IMR-90 (cell line): Measurements from ENCODE around the gene OSBPL3. TPM values are rescaled to one million over a fixed set of nuclear protein-coding genes. Genes with fewer than 3 reads are reported as not detected.

Source experiments
- ATAC-seq: fragments of 200-7000 bp; cut with Tn5 transposase; 2 replicates; pipeline ENCODE4 v1.9.1; 2020; ENCODE audit warnings: low read depth, mild to moderate bottlenecking, moderate library complexity
- BruUV-seq: library from RNA; stranded (reverse); fragments of 400-500 nt; replicated peaks from 2 replicates; lab custom pipeline; 2021; lab: Mats Ljungman, UMichigan
- CTCF ChIA-PET: fragments of 300-600 bp; formaldehyde crosslinking; extraction: SDS; loops from one replicate; lab custom pipeline; 2021; ENCODE audit warnings: antibody characterized with exemption; lab: Yijun Ruan, JAX
- POLR2A ChIA-PET: fragments of 300-600 bp; sonication (Branson Sonifier 250); formaldehyde crosslinking; loops from one replicate; lab custom pipeline; 2022; ENCODE audit warnings: antibody characterized with exemption; ENCODE audit not compliant: unreplicated experiment; lab: Charles Lee
- DNase-seq: peaks from one replicate; pipeline ENCODE4 v3.0.0; 2013
- H2AFZ ChIP-seq: replicated peaks from 2 replicates; pipeline ENCODE3; 2013; ENCODE audit warnings: low read length, mild to moderate bottlenecking; ENCODE audit not compliant: poor library complexity
- H2AK5ac ChIP-seq: 2 replicates; pipeline ENCODE4 v1.6.1; 2013; ENCODE audit warnings: low read depth, low read length, inconsistent platforms
- H2AK9ac ChIP-seq: replicated peaks from 2 replicates; pipeline ENCODE3; 2013; ENCODE audit warnings: mild to moderate bottlenecking, low read depth, low read length, moderate library complexity; ENCODE audit not compliant: poor library complexity
- H2BK120ac ChIP-seq: 2 replicates; pipeline ENCODE4 v1.6.1; 2013; ENCODE audit warnings: low read depth, low read length, inconsistent platforms
- H2BK15ac ChIP-seq: 3 replicates; pipeline ENCODE4 v1.6.1; 2013; ENCODE audit warnings: low read depth, low read length, inconsistent platforms
- H2BK20ac ChIP-seq: 2 replicates; pipeline ENCODE4 v1.6.1; 2013; ENCODE audit warnings: low read depth, mild to moderate bottlenecking, inconsistent platforms, low read length, moderate library complexity
- H2BK5ac ChIP-seq: 2 replicates; pipeline ENCODE4 v1.6.1; 2013; ENCODE audit warnings: mild to moderate bottlenecking, low read depth, low read length, inconsistent platforms; ENCODE audit not compliant: poor library complexity, severe bottlenecking
- H3K14ac ChIP-seq: replicated peaks from 2 replicates; pipeline ENCODE4 v1.6.1; 2013; ENCODE audit warnings: low read depth, low read length, inconsistent platforms
- H3K18ac ChIP-seq: 2 replicates; pipeline ENCODE4 v1.6.1; 2013; ENCODE audit warnings: low read depth, low read length, control low read depth
- H3K23ac ChIP-seq: 2 replicates; pipeline ENCODE4 v1.6.1; 2013; ENCODE audit warnings: low read depth, low read length, inconsistent platforms
- H3K27ac ChIP-seq: 2 replicates; pipeline ENCODE4 v1.5.1; 2013; ENCODE audit warnings: mild to moderate bottlenecking, control low read depth, low read length; ENCODE audit not compliant: insufficient read depth
- H3K27me3 ChIP-seq: 2 replicates; pipeline ENCODE4 v1.6.1; 2013; ENCODE audit warnings: low read length; ENCODE audit not compliant: control insufficient read depth, insufficient read depth
- H3K36me3 ChIP-seq: 2 replicates; pipeline ENCODE4 v1.6.1; 2013; ENCODE audit warnings: low read length, mixed read lengths; ENCODE audit not compliant: control insufficient read depth, insufficient read depth
- H3K4ac ChIP-seq: 2 replicates; pipeline ENCODE4 v1.6.1; 2013; ENCODE audit warnings: low read depth, low read length, inconsistent platforms
- H3K4me1 ChIP-seq: 2 replicates; pipeline ENCODE4 v1.6.1; 2013; ENCODE audit warnings: low read length, mixed read lengths; ENCODE audit not compliant: control insufficient read depth, insufficient read depth
- H3K4me2 ChIP-seq: 2 replicates; pipeline ENCODE4 v1.6.1; 2013; ENCODE audit warnings: low read depth, mild to moderate bottlenecking, control low read depth, low read length, moderate library complexity
- H3K4me3 ChIP-seq: 2 replicates; pipeline ENCODE4 v1.5.1; 2013; ENCODE audit warnings: low read depth, mild to moderate bottlenecking, control low read depth, low read length, moderate library complexity; ENCODE audit not compliant: insufficient read depth
- H3K56ac ChIP-seq: 2 replicates; pipeline ENCODE4 v1.6.1; 2013; ENCODE audit warnings: low read length, inconsistent platforms; ENCODE audit not compliant: insufficient read depth; ENCODE audit errors: extremely low read depth
- H3K79me1 ChIP-seq, 2 experiments: 2 replicates each; pipeline ENCODE4 v1.6.1; 2013; ENCODE audit warnings: low read length in 2 of 2, inconsistent platforms in 1 of 2, low read depth in 1 of 2
- H3K9ac ChIP-seq: 2 replicates; pipeline ENCODE4 v1.6.1; 2013; ENCODE audit warnings: low read depth, low read length, control low read depth
- H3K9me1 ChIP-seq: 2 replicates; pipeline ENCODE4 v1.6.1; 2013; ENCODE audit warnings: low read length, inconsistent platforms; ENCODE audit not compliant: insufficient read depth
- H3K9me3 ChIP-seq: 2 replicates; pipeline ENCODE4 v1.6.1; 2013; ENCODE audit warnings: low read length; ENCODE audit not compliant: control insufficient read depth, insufficient read depth
- H4K20me1 ChIP-seq: 2 replicates; pipeline ENCODE4 v1.6.1; 2013; ENCODE audit warnings: low read length, inconsistent platforms; ENCODE audit not compliant: insufficient read depth
- H4K5ac ChIP-seq: 2 replicates; pipeline ENCODE4 v1.6.1; 2013; ENCODE audit warnings: mild to moderate bottlenecking, low read depth, low read length, control low read depth
- H4K8ac ChIP-seq, 2 experiments: 2 replicates each; pipeline ENCODE4 v1.6.1; 2013; ENCODE audit warnings: low read depth in 2 of 2, low read length in 2 of 2, control low read depth in 1 of 2, inconsistent platforms in 1 of 2
- H4K91ac ChIP-seq: 2 replicates; pipeline ENCODE4 v1.6.1; 2013; ENCODE audit warnings: low read depth, low read length, inconsistent platforms; ENCODE audit not compliant: insufficient read depth
- BHLHE40 ChIP-seq: fragments of 150-350 bp; IDR thresholded peaks from 2 replicates; pipeline ENCODE4 v1.6.1; 2016; ENCODE audit warnings: mild to moderate bottlenecking, low read depth, low read length
- CEBPB ChIP-seq: IDR thresholded peaks from 2 replicates; pipeline ENCODE4 v1.6.1; 2012; ENCODE audit warnings: low read depth, low read length, improper control_type of control experiment
- CHD1 ChIP-seq: IDR thresholded peaks from 2 replicates; pipeline ENCODE4 v1.6.1; 2012; ENCODE audit warnings: low read depth, low read length, improper control_type of control experiment
- FOS ChIP-seq: fragments of 150-350 bp; IDR thresholded peaks from 2 replicates; pipeline ENCODE4 v1.6.1; 2016; ENCODE audit warnings: low read depth, low read length
- MAFK ChIP-seq: IDR thresholded peaks from 2 replicates; pipeline ENCODE4 v1.6.1; 2012; ENCODE audit warnings: low read depth, low read length, improper control_type of control experiment
- MAZ ChIP-seq: IDR thresholded peaks from 2 replicates; pipeline ENCODE4 v1.6.1; 2012; ENCODE audit warnings: low read depth, mild to moderate bottlenecking, low read length, improper control_type of control experiment, moderate library complexity, borderline replicate concordance
- MXI1 ChIP-seq: IDR thresholded peaks from 2 replicates; pipeline ENCODE4 v1.6.1; 2012; ENCODE audit warnings: low read depth, mild to moderate bottlenecking, low read length, moderate library complexity, borderline replicate concordance
- NFE2L2 ChIP-seq: fragments of 150-350 bp; IDR thresholded peaks from 2 replicates; pipeline ENCODE4 v1.6.1; 2016; ENCODE audit warnings: low read depth, mild to moderate bottlenecking, low read length
- POLR2A ChIP-seq: IDR thresholded peaks from 2 replicates; pipeline ENCODE4 v1.6.1; 2012; ENCODE audit warnings: mild to moderate bottlenecking, low read depth, low read length
- RAD21 ChIP-seq: IDR thresholded peaks from 2 replicates; pipeline ENCODE4 v1.6.1; 2012; ENCODE audit warnings: low read length, improper control_type of control experiment
- RCOR1 ChIP-seq: IDR thresholded peaks from 2 replicates; pipeline ENCODE4 v1.6.1; 2012; ENCODE audit warnings: mild to moderate bottlenecking, low read length, improper control_type of control experiment; ENCODE audit not compliant: insufficient replicate concordance
- RFX5 ChIP-seq: IDR thresholded peaks from 2 replicates; pipeline ENCODE4 v1.8.0; 2012; ENCODE audit warnings: low read depth, mild to moderate bottlenecking, low read length, moderate library complexity
- SMC3 ChIP-seq: fragments of 150-350 bp; IDR thresholded peaks from 2 replicates; pipeline ENCODE4 v1.6.1; 2016; ENCODE audit warnings: low read depth, mild to moderate bottlenecking, antibody characterized with exemption, low read length, moderate library complexity
- USF2 ChIP-seq: fragments of 150-350 bp; IDR thresholded peaks from 2 replicates; pipeline ENCODE4 v1.6.1; 2017; ENCODE audit warnings: mild to moderate bottlenecking, antibody characterized with exemption, low read length, low read depth
- WGBS, 2 experiments: methylation state at CpG; one replicate each; pipeline versions ENCODE4 v1.1.5 to v1.1.7; 2013; ENCODE audit warnings: missing lambda C conversion rate in 2 of 2; ENCODE audit not compliant: insufficient read length in 1 of 2; ENCODE audit errors: extremely low coverage in 2 of 2; 5-methylcytosine and 5-hydroxymethylcytosine counted together
- dilution Hi-C: fragments of 300-500 bp; cut with HindIII; formaldehyde crosslinking; loops from one replicate; pipeline ENCODE4 v1.14.3; 2018; ENCODE audit warnings: low sequenced_read_pairs; ENCODE audit not compliant: unreplicated experiment
- in situ Hi-C: fragments of 300-500 bp; cut with MboI; formaldehyde crosslinking; loops from 3 replicates; pipeline ENCODE4 v1.14.3; 2019; ENCODE audit warnings: low sequenced_read_pairs, inconsistent platforms, mixed read lengths
- intact Hi-C: fragments of 100-400 bp; cut with micrococcal nuclease; formaldehyde crosslinking; loops from 2 replicates; pipeline ENCODE4 v1.10.0; 2022
- polyA plus RNA-seq, 3 experiments: library from polyadenylated mRNA; depleted of rRNA; stranded (reverse); fragments of >200 nt; gene quantifications; 2 replicates each; pipeline ENCODE4 v1.2.3, GENCODE V29; 2012; ENCODE audit warnings: low replicate concordance in 1 of 3
- total RNA-seq: library from RNA; depleted of rRNA; stranded (reverse); fragments of >200 nt; gene quantifications from 2 replicates; pipeline ENCODE4 v1.2.3, GENCODE V29; 2012
- TF ChIP-seq, protein P1 (sequence below): fragments of 150-350 bp; IDR thresholded peaks from 2 replicates; pipeline ENCODE4 v1.6.1; 2016; ENCODE audit warnings: low read depth, mild to moderate bottlenecking, low read length, moderate library complexity, borderline replicate concordance
- TF ChIP-seq, protein P2 (sequence below): conservative IDR thresholded peaks from 2 replicates; pipeline ENCODE4 v1.5.1; 2012; ENCODE audit warnings: mild to moderate bottlenecking, low read depth, low read length, improper control_type of control experiment

OSBPL3 gene
- total and polyA plus RNA-seq, 2 of the 4 experiments (the other 2 are of a cell fraction), result 18.0 to 29.9 TPM

- Histone ChIP-seq H3K4me1 (peaks cover 4% of the 10 kb centered on the region; the same call in 1 of the 2 replicates), H3K4me3 (no peak overlapping the region), H2BK15ac (peak overlapping the region; percentile 45; the same call in 1 of the 3 replicates), H2BK20ac (no peak overlapping the region), H3K9me3 (no peaks in the 10 kb centered on the region), H3K36me3 (no peaks in the 10 kb centered on the region), H3K27me3 (no peaks in the 10 kb centered on the region), H4K8ac (no peak overlapping the region), H3K9me1 (peaks cover 8% of the 10 kb centered on the region), H3K18ac (no peak overlapping the region), H2BK120ac (0 out of 2 replicates have a peak overlapping the region, but pooled peaks have one; percentile 80), H3K9ac (no peak overlapping the region), H2AK5ac (no peak overlapping the region), H3K79me1 (no peaks in the 10 kb centered on the region), H2AFZ (no peak overlapping the region), H4K20me1 (no peaks in the 10 kb centered on the region), H2BK5ac (peak overlapping the region; percentile 61), H3K27ac (peak overlapping the region; percentile 39; the same call in 1 of the 2 replicates), H3K56ac (no peak overlapping the region), H4K5ac (no peak overlapping the region), H3K4me2 (no peak overlapping the region), H3K14ac (no peak overlapping the region), H2AK9ac (no peak overlapping the region), H3K23ac (no peak overlapping the region), H4K91ac (no peak overlapping the region), H3K4ac (peak overlapping the region; percentile 56; the same call in 1 of the 2 replicates)
- POLR2A ChIA-PET, result no interaction called here
- in situ Hi-C loops (no loop called here), intact Hi-C loops (no loop called here), dilution Hi-C loops (no loop called here)
- CTCF ChIA-PET, result no interaction called here
- BruUV-seq, result no TSS peak
- WGBS, 2 experiments, result no CpG with 5 or more reads among the region's 2 CpGs
- DNase-seq (peak; percentile 97), ATAC-seq (peak; percentile 99)
- TF ChIP-seq RAD21 (no peak), POLR2A (no peak), CEBPB (peak; percentile 99), MXI1 (no peak), CHD1 (no peak), MAFK (no peak), USF2 (no peak), RFX5 (no peak), NFE2L2 (no peak), RCOR1 (peak; percentile 89), SMC3 (no peak), MAZ (no peak), BHLHE40 (no peak), FOS (peak; percentile 64; the same call in 1 of the 2 replicates)
- TF ChIP-seq, protein P1, sequence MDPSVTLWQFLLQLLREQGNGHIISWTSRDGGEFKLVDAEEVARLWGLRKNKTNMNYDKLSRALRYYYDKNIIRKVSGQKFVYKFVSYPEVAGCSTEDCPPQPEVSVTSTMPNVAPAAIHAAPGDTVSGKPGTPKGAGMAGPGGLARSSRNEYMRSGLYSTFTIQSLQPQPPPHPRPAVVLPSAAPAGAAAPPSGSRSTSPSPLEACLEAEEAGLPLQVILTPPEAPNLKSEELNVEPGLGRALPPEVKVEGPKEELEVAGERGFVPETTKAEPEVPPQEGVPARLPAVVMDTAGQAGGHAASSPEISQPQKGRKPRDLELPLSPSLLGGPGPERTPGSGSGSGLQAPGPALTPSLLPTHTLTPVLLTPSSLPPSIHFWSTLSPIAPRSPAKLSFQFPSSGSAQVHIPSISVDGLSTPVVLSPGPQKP, result no peak
- TF ChIP-seq, protein P2, sequence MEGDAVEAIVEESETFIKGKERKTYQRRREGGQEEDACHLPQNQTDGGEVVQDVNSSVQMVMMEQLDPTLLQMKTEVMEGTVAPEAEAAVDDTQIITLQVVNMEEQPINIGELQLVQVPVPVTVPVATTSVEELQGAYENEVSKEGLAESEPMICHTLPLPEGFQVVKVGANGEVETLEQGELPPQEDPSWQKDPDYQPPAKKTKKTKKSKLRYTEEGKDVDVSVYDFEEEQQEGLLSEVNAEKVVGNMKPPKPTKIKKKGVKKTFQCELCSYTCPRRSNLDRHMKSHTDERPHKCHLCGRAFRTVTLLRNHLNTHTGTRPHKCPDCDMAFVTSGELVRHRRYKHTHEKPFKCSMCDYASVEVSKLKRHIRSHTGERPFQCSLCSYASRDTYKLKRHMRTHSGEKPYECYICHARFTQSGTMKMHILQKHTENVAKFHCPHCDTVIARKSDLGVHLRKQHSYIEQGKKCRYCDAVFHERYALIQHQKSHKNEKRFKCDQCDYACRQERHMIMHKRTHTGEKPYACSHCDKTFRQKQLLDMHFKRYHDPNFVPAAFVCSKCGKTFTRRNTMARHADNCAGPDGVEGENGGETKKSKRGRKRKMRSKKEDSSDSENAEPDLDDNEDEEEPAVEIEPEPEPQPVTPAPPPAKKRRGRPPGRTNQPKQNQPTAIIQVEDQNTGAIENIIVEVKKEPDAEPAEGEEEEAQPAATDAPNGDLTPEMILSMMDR, result no peak
Measured at GRCh38 chr7:25014756-25015155, 34.8 kb upstream of the OSBPL3 start.
